Measurements from ENCODE around the gene F11.

Gene F11
- total RNA-seq: 0 to 0.09 (median 0) reads per million in 3 donors

GRCh38 chr4:186265683-186266652, at the start of gene F11:
Gene F11 (plus strand): TSS chr4:186266189. CDS start chr4:186267137, 948 bp downstream.
- no peak for DNase-seq
- no peaks in the 10 kb centered on the region for H3K36me3 ChIP-seq (ENCODE audit: control insufficient read depth, insufficient read depth, low read length)
- no peaks in the 10 kb centered on the region for H3K27me3 ChIP-seq (replicated peaks; ENCODE audit: control insufficient read depth, insufficient read depth, low read length, poor library complexity, severe bottlenecking)
- H3K27ac ChIP-seq (ENCODE audit: insufficient read depth, low read length, poor library complexity, severe bottlenecking): no peak within 1 kb of the TSS
- no peaks in the 10 kb centered on the region for H3K9me3 ChIP-seq (ENCODE audit: control insufficient read depth, low read length)
- H3K4me1 ChIP-seq (ENCODE audit: control insufficient read depth, insufficient read depth, low read length, poor library complexity, severe bottlenecking): no peaks in the 10 kb centered on the region
- H3K4me3 ChIP-seq (ENCODE audit: insufficient read depth, low read depth, low read length, poor library complexity, severe bottlenecking): no peak within 1 kb of the TSS

DNA sequence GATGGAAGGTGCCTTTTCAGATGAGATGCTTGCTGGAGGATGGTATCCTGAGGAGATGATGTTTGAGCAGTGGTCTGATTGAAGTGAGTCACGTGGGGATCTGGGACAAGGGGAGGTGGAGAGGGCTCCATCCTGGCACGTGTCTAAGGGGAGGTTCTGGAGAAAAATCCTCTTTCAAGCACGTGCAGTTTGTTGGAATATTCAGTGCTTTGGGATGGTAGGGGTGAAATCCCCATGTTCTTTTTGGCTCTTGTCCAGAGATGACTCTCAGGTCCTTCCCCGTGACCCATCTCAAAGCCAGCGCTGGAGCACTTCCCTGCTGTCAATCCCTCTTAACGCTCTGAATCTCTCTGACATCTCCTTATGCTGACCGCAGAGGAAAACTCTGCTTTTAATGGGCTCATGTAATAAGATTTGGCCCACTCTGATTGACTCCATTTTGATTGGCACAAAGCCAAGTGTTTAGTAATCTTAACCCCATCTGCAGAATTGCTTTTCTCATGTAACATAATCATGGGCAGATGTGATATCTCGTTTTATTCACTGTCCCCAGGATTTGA, 49.4 kb upstream of the F11 start:
- Histone ChIP-seq H3K9me3 (ENCODE audit: control insufficient read depth, low read length) (no peaks in the 10 kb centered on the region), H3K4me1 (ENCODE audit: control insufficient read depth, insufficient read depth, low read length, poor library complexity, severe bottlenecking) (no peaks in the 10 kb centered on the region), H3K4me3 (ENCODE audit: insufficient read depth, low read depth, low read length, poor library complexity, severe bottlenecking) (no peak overlapping the region), H3K27me3 (replicated peaks; ENCODE audit: control insufficient read depth, insufficient read depth, low read length, poor library complexity, severe bottlenecking) (no peaks in the 10 kb centered on the region), H3K36me3 (ENCODE audit: control insufficient read depth, insufficient read depth, low read length) (no peaks in the 10 kb centered on the region), H3K27ac (ENCODE audit: insufficient read depth, low read length, poor library complexity, severe bottlenecking) (no peak overlapping the region)
- no peak for DNase-seq

GRCh38 chr4:186217733-186218293, 48.2 kb upstream of the F11 start:
- Histone ChIP-seq H3K4me3 (ENCODE audit: insufficient read depth, low read depth, low read length, poor library complexity, severe bottlenecking) (no peak overlapping the region), H3K27me3 (replicated peaks; ENCODE audit: control insufficient read depth, insufficient read depth, low read length, poor library complexity, severe bottlenecking) (no peaks in the 10 kb centered on the region), H3K9me3 (ENCODE audit: control insufficient read depth, low read length) (no peaks in the 10 kb centered on the region), H3K4me1 (ENCODE audit: control insufficient read depth, insufficient read depth, low read length, poor library complexity, severe bottlenecking) (no peaks in the 10 kb centered on the region), H3K27ac (ENCODE audit: insufficient read depth, low read length, poor library complexity, severe bottlenecking) (no peak overlapping the region), H3K36me3 (ENCODE audit: control insufficient read depth, insufficient read depth, low read length) (no peaks in the 10 kb centered on the region)
- no peak for DNase-seq

- Histone ChIP-seq H3K27ac (ENCODE audit: insufficient read depth, low read length, poor library complexity, severe bottlenecking) (no peak overlapping the region), H3K4me3 (ENCODE audit: insufficient read depth, low read depth, low read length, poor library complexity, severe bottlenecking) (no peak overlapping the region), H3K9me3 (ENCODE audit: control insufficient read depth, low read length) (no peaks in the 10 kb centered on the region), H3K27me3 (replicated peaks; ENCODE audit: control insufficient read depth, insufficient read depth, low read length, poor library complexity, severe bottlenecking) (no peaks in the 10 kb centered on the region), H3K4me1 (ENCODE audit: control insufficient read depth, insufficient read depth, low read length, poor library complexity, severe bottlenecking) (no peaks in the 10 kb centered on the region), H3K36me3 (ENCODE audit: control insufficient read depth, insufficient read depth, low read length) (no peaks in the 10 kb centered on the region)
- no peak for DNase-seq
Observed at GRCh38 chr4:186221624-186222023, 44.4 kb upstream of the F11 start.

- Histone ChIP-seq H3K27me3 (replicated peaks; ENCODE audit: control insufficient read depth, insufficient read depth, low read length, poor library complexity, severe bottlenecking) (no peaks in the 10 kb centered on the region), H3K4me3 (ENCODE audit: insufficient read depth, low read depth, low read length, poor library complexity, severe bottlenecking) (no peak overlapping the region), H3K27ac (ENCODE audit: insufficient read depth, low read length, poor library complexity, severe bottlenecking) (no peak overlapping the region), H3K9me3 (ENCODE audit: control insufficient read depth, low read length) (no peaks in the 10 kb centered on the region), H3K36me3 (ENCODE audit: control insufficient read depth, insufficient read depth, low read length) (no peaks in the 10 kb centered on the region), H3K4me1 (ENCODE audit: control insufficient read depth, insufficient read depth, low read length, poor library complexity, severe bottlenecking) (no peaks in the 10 kb centered on the region)
- no peak for DNase-seq
Observed at GRCh38 chr4:186225848-186226247, 40.1 kb upstream of the F11 start.

DNA sequence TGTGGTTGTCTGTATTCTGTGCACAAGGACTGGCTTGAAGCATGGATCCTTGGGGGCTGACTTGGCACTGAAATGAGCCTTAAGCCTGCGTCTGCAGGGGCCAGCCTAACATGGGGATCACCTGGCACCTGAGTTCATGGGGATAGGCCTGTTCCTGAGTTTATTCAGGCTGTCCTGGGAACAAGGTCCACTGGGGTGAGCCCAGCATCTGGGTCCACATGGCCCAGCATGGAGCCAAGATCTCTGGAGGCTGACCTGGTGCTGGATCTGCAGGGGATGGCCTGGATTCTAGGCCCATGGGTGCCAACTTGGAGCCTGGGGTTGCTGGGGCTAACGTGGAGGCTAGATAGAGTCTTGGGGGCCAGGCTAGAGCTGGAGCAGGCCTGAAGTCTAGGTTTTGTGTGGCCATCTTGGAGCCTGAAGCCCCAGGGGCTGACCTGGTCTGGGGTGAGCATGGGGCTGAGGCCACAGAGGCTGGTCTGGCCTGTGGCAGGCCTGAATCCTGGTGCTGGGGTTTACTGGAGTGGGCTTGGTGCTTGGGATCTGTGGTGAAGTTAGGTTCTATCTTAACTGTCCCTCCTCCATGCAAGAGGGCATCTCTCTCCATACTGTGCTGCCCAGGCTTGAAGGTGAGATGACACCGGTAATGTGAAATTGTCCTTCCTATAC, 39.3 kb upstream of the F11 start:
- no peak overlapping the region for H3K4me3 ChIP-seq (ENCODE audit: insufficient read depth, low read depth, low read length, poor library complexity, severe bottlenecking)
- H3K27me3 ChIP-seq (replicated peaks; ENCODE audit: control insufficient read depth, insufficient read depth, low read length, poor library complexity, severe bottlenecking): no peaks in the 10 kb centered on the region
- H3K9me3 ChIP-seq (ENCODE audit: control insufficient read depth, low read length): no peaks in the 10 kb centered on the region
- no peaks in the 10 kb centered on the region for H3K36me3 ChIP-seq (ENCODE audit: control insufficient read depth, insufficient read depth, low read length)
- no peak for DNase-seq
- no peaks in the 10 kb centered on the region for H3K4me1 ChIP-seq (ENCODE audit: control insufficient read depth, insufficient read depth, low read length, poor library complexity, severe bottlenecking)
- no peak overlapping the region for H3K27ac ChIP-seq (ENCODE audit: insufficient read depth, low read length, poor library complexity, severe bottlenecking)

DNA sequence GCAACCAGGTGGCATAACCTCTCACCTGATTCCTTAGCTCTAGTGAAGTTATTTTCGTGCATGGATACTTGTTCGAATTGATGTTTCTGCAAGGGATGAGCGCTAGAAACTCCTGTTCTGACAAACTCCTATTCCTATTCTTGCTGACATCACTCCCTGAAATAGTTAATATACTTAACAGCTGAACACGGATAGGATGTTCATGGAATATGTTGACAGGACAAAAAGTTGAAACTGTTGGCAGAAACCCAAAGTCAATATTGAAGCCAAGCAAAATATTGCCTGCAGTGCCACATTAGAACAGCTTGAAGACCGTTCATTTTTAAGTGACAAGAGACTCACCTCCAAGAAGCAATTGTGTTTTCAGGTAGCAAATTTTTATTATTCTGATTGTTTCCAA, 38.8 kb upstream of the F11 start, which contains the start of gene KLKB1:
Gene KLKB1 (plus strand): TSS at position 287 of the 400 bp plus-strand sequence. CDS start 689 bp downstream, outside the sequence.
- no peak within 1 kb of the TSS for H3K27ac ChIP-seq (ENCODE audit: insufficient read depth, low read length, poor library complexity, severe bottlenecking)
- H3K4me1 ChIP-seq (ENCODE audit: control insufficient read depth, insufficient read depth, low read length, poor library complexity, severe bottlenecking): no peaks in the 10 kb centered on the region
- H3K4me3 ChIP-seq (ENCODE audit: insufficient read depth, low read depth, low read length, poor library complexity, severe bottlenecking): no peak within 1 kb of the TSS
- no peaks in the 10 kb centered on the region for H3K9me3 ChIP-seq (ENCODE audit: control insufficient read depth, low read length)
- no peaks in the 10 kb centered on the region for H3K36me3 ChIP-seq (ENCODE audit: control insufficient read depth, insufficient read depth, low read length)
- no peak for DNase-seq
- H3K27me3 ChIP-seq (replicated peaks; ENCODE audit: control insufficient read depth, insufficient read depth, low read length, poor library complexity, severe bottlenecking): no peaks in the 10 kb centered on the region

DNA sequence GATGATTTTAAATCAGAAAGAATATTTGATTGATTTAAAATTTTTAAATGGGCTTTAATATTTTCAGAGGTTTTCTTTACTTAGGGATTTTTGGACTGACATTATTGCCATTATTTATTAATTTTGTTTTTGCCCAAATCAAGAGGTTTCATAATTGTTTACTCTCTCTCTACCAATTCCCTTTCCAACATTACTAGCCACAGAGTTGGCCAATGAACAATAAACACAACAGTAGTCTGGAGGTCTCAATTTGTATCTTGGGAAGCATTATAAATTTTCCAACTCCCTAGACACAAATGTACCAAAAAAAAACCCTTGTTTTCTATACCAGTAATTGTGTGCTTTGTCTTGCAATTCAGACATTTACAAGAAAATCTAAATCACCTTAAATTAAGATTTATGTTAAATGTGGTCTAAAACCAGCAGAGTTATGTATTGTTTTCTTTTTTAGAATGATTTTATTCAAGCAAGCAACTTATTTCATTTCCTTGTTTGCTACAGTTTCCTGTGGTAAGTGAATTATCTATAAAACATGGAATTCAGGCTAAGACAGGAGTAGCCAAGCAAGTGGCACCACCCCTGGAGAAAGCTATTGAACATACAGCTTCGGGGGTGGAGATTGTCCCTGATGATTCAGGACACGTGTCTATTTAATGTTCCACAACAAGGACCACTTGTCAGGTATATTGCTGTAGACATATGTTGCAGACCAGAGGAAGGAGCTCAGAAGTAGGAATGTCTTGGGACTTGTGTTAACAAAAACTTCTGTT, 38.1 kb upstream of the F11 start:
- Histone ChIP-seq H3K9me3 (ENCODE audit: control insufficient read depth, low read length) (no peaks in the 10 kb centered on the region), H3K4me3 (ENCODE audit: insufficient read depth, low read depth, low read length, poor library complexity, severe bottlenecking) (no peak overlapping the region), H3K4me1 (ENCODE audit: control insufficient read depth, insufficient read depth, low read length, poor library complexity, severe bottlenecking) (no peaks in the 10 kb centered on the region), H3K27ac (ENCODE audit: insufficient read depth, low read length, poor library complexity, severe bottlenecking) (no peak overlapping the region), H3K27me3 (replicated peaks; ENCODE audit: control insufficient read depth, insufficient read depth, low read length, poor library complexity, severe bottlenecking) (no peaks in the 10 kb centered on the region), H3K36me3 (ENCODE audit: control insufficient read depth, insufficient read depth, low read length) (no peaks in the 10 kb centered on the region)
- DNase-seq: no peak

- DNase-seq: no peak
- no peak overlapping the region for H3K4me3 ChIP-seq (ENCODE audit: insufficient read depth, low read depth, low read length, poor library complexity, severe bottlenecking)
Observed at GRCh38 chr4:186228514-186228894, 37.5 kb upstream of the F11 start.

More at GRCh38 chr4:186228514-186228894, 37.5 kb upstream of the F11 start:
- no peaks in the 10 kb centered on the region for H3K9me3 ChIP-seq (ENCODE audit: control insufficient read depth, low read length)
- no peaks in the 10 kb centered on the region for H3K4me1 ChIP-seq (ENCODE audit: control insufficient read depth, insufficient read depth, low read length, poor library complexity, severe bottlenecking)
- no peaks in the 10 kb centered on the region for H3K27me3 ChIP-seq (replicated peaks; ENCODE audit: control insufficient read depth, insufficient read depth, low read length, poor library complexity, severe bottlenecking)
- H3K36me3 ChIP-seq (ENCODE audit: control insufficient read depth, insufficient read depth, low read length): no peaks in the 10 kb centered on the region
- no peak overlapping the region for H3K27ac ChIP-seq (ENCODE audit: insufficient read depth, low read length, poor library complexity, severe bottlenecking)
